Muscle layer of duodenum (tissue), 2 donors: ENCODE data around the gene ZMIZ1.

ENCODE experiments used
- H3K27ac ChIP-seq: one replicate; pipeline ENCODE4 v1.7.0; 2013; ENCODE audit warnings: mild to moderate bottlenecking, low read length
- H3K27me3 ChIP-seq: one replicate; pipeline ENCODE4 v1.7.0; 2013; ENCODE audit warnings: low read depth, mild to moderate bottlenecking, control low read depth, low read length
- H3K36me3 ChIP-seq, 2 donors: one replicate each; pipeline ENCODE4 v1.7.0; 2013; ENCODE audit warnings: low read length in 2 of 2, control low read depth in 1 of 2, mild to moderate bottlenecking in 1 of 2; ENCODE audit not compliant: insufficient read depth in 2 of 2, control insufficient read depth in 1 of 2
- H3K4me1 ChIP-seq, 2 donors: one replicate each; pipeline ENCODE4 v1.7.0; 2013; ENCODE audit warnings: low read length in 2 of 2, mild to moderate bottlenecking in 2 of 2, control low read depth in 1 of 2, moderate library complexity in 1 of 2; ENCODE audit not compliant: insufficient read depth in 2 of 2, control insufficient read depth in 1 of 2
- H3K4me3 ChIP-seq, 2 donors: one replicate each; pipeline ENCODE4 v1.7.0; 2013; ENCODE audit warnings: low read length in 2 of 2, low read depth in 1 of 2, mild to moderate bottlenecking in 1 of 2
- H3K9me3 ChIP-seq, 2 donors: one replicate each; pipeline ENCODE4 v1.7.0; 2013; ENCODE audit warnings: low read length in 2 of 2, control low read depth in 1 of 2, mild to moderate bottlenecking in 1 of 2; ENCODE audit not compliant: control insufficient read depth in 1 of 2
- donor health status: healthy.

ZMIZ1 gene

GRCh38 chr10:79187121-79187940, 118.6 kb downstream of the ZMIZ1 start:
- Histone ChIP-seq H3K4me1 (peaks cover 31 to 76% of the 10 kb centered on the region in 2 donors), H3K27ac (no peak overlapping the region), H3K9me3 (no peaks in the 10 kb centered on the region), H3K4me3 (no peak overlapping the region), H3K27me3 (no peaks in the 10 kb centered on the region), H3K36me3 (peaks cover 0 to 4% of the 10 kb centered on the region in 2 donors)

GRCh38 chr10:79188154-79188965, 119.6 kb downstream of the ZMIZ1 start:
- Histone ChIP-seq H3K4me3 (no peak overlapping the region), H3K4me1 (peaks cover 31 to 74% of the 10 kb centered on the region in 2 donors), H3K27ac (no peak overlapping the region), H3K9me3 (no peaks in the 10 kb centered on the region), H3K36me3 (peaks cover 0 to 4% of the 10 kb centered on the region in 2 donors), H3K27me3 (no peaks in the 10 kb centered on the region)

- Histone ChIP-seq H3K36me3 (peaks cover 0 to 4% of the 10 kb centered on the region in 2 donors), H3K4me3 (no peak overlapping the region), H3K9me3 (no peaks in the 10 kb centered on the region), H3K27ac (no peak overlapping the region), H3K27me3 (no peaks in the 10 kb centered on the region), H3K4me1 (peaks cover 25 to 67% of the 10 kb centered on the region in 2 donors)
These were observed 120.4 kb downstream of the ZMIZ1 start for GRCh38 chr10:79189181-79189580.

- H3K4me1 ChIP-seq = peaks cover 22 to 67% of the 10 kb centered on the region in 2 donors
- no peaks in the 10 kb centered on the region for H3K9me3 ChIP-seq
- no peak overlapping the region for H3K27ac ChIP-seq
- H3K36me3 ChIP-seq = peaks cover 0 to 4% of the 10 kb centered on the region in 2 donors
- H3K27me3 ChIP-seq = no peaks in the 10 kb centered on the region
- no peak overlapping the region for H3K4me3 ChIP-seq
These were observed 121.2 kb downstream of the ZMIZ1 start for GRCh38 chr10:79189853-79190435.

- Histone ChIP-seq H3K4me1 (peaks cover 14 to 65% of the 10 kb centered on the region in 2 donors), H3K4me3 (no peak overlapping the region), H3K27ac (no peak overlapping the region)
These were observed 122.0 kb downstream of the ZMIZ1 start for GRCh38 chr10:79190740-79191261.

GRCh38 chr10:79191951-79192676, 123.3 kb downstream of the ZMIZ1 start:
- Histone ChIP-seq H3K27me3 (no peaks in the 10 kb centered on the region), H3K9me3 (no peaks in the 10 kb centered on the region), H3K27ac (peak overlapping the region; percentile 7), H3K36me3 (peaks cover 0 to 9% of the 10 kb centered on the region in 2 donors), H3K4me1 (peaks cover 6 to 56% of the 10 kb centered on the region in 2 donors), H3K4me3 (no peak overlapping the region)

More at GRCh38 chr10:79190740-79191261, 122.0 kb downstream of the ZMIZ1 start:
- Histone ChIP-seq H3K36me3 (peaks cover 0 to 4% of the 10 kb centered on the region in 2 donors), H3K9me3 (no peaks in the 10 kb centered on the region), H3K27me3 (no peaks in the 10 kb centered on the region)

- no peak overlapping the region for H3K27ac ChIP-seq
- no peak overlapping the region for H3K4me3 ChIP-seq
- H3K36me3 ChIP-seq = peaks cover 0 to 13% of the 10 kb centered on the region in 2 donors
- no peaks in the 10 kb centered on the region for H3K27me3 ChIP-seq
- peaks cover 2 to 53% of the 10 kb centered on the region in 2 donors for H3K4me1 ChIP-seq
- H3K9me3 ChIP-seq = no peaks in the 10 kb centered on the region
These were observed 123.9 kb downstream of the ZMIZ1 start for GRCh38 chr10:79192677-79193003.

GRCh38 chr10:79193694-79194382, 125.1 kb downstream of the ZMIZ1 start:
- no peak overlapping the region for H3K27ac ChIP-seq
- H3K36me3 ChIP-seq = peaks cover 0 to 11% of the 10 kb centered on the region in 2 donors

GRCh38 chr10:79195091-79195923, 126.5 kb downstream of the ZMIZ1 start:
- H3K27ac ChIP-seq = no peak overlapping the region
- peaks cover 0 to 10% of the 10 kb centered on the region in 2 donors for H3K36me3 ChIP-seq
- H3K4me3 ChIP-seq = no peak overlapping the region
- peaks cover 0 to 30% of the 10 kb centered on the region in 2 donors for H3K4me1 ChIP-seq
- H3K9me3 ChIP-seq = no peaks in the 10 kb centered on the region
- no peaks in the 10 kb centered on the region for H3K27me3 ChIP-seq

More at GRCh38 chr10:79193694-79194382, 125.1 kb downstream of the ZMIZ1 start:
- Histone ChIP-seq H3K4me1 (peaks cover 0 to 42% of the 10 kb centered on the region in 2 donors), H3K27me3 (no peaks in the 10 kb centered on the region), H3K4me3 (no peak overlapping the region), H3K9me3 (no peaks in the 10 kb centered on the region)
